SK-N-SH treated with all-trans-retinoic acid at 6 μM for 48 hours (cell line): ENCODE measurements around the gene KRTAP9-3.
"Not testable (repeated sequence)": the region's sequence is repeated elsewhere in the genome, so short reads cannot be mapped to it uniquely, and the experiment has no call there.

Experiments
- ATAC-seq: fragments of 200-7000 bp; cut with Tn5 transposase; 3 replicates; pipeline ENCODE4 v1.9.1; 2020; ENCODE audit warnings: mild to moderate bottlenecking, moderate library complexity
- BACH2 ChIP-seq: fragments of 250-450 bp; sonication (Bioruptor Pico); IDR thresholded peaks from 2 replicates; pipeline ENCODE4 v1.9.0; 2021; ENCODE audit warnings: mild to moderate bottlenecking, borderline replicate concordance
- CSDC2 ChIP-seq: fragments of 250-450 bp; sonication (Bioruptor Pico); IDR thresholded peaks from 2 replicates; pipeline ENCODE4 v1.5.0; 2020; ENCODE audit warnings: mild to moderate bottlenecking, moderate library complexity
- CSRNP3 ChIP-seq: fragments of 250-450 bp; sonication (Bioruptor Pico); IDR thresholded peaks from 2 replicates; pipeline ENCODE4 v1.5.1; 2021; ENCODE audit warnings: mild to moderate bottlenecking, moderate library complexity
- ISL1 ChIP-seq: fragments of 250-450 bp; sonication (Bioruptor Pico); IDR thresholded peaks from 2 replicates; pipeline ENCODE4 v2.1.2; 2022; ENCODE audit warnings: mild to moderate bottlenecking, moderate library complexity
- OSR1 ChIP-seq: fragments of 250-450 bp; sonication (Bioruptor Pico); IDR thresholded peaks from 2 replicates; pipeline ENCODE4 v1.8.0; 2022; ENCODE audit warnings: moderate library complexity, mild to moderate bottlenecking, inconsistent platforms
- PPARA ChIP-seq: fragments of 250-450 bp; sonication (Bioruptor Pico); IDR thresholded peaks from 2 replicates; pipeline ENCODE4 v1.5.0; 2020; ENCODE audit warnings: mild to moderate bottlenecking, borderline replicate concordance
- SNAI2 ChIP-seq: fragments of 250-450 bp; sonication (Bioruptor Pico); IDR thresholded peaks from 2 replicates; pipeline ENCODE4 v1.5.0; 2020; ENCODE audit warnings: mild to moderate bottlenecking, moderate library complexity
- ZFP3 ChIP-seq: fragments of 250-450 bp; sonication (Bioruptor Pico); IDR thresholded peaks from 2 replicates; pipeline ENCODE4 v1.5.0; 2020; ENCODE audit warnings: mild to moderate bottlenecking, moderate library complexity
- ZNF70 ChIP-seq: fragments of 450-650 bp; formaldehyde crosslinking; IDR thresholded peaks from 2 replicates; pipeline ENCODE4 v1.5.0; 2020; ENCODE audit warnings: mild to moderate bottlenecking, moderate library complexity
- ZNF8 ChIP-seq: fragments of 450-650 bp; formaldehyde crosslinking; IDR thresholded peaks from 2 replicates; pipeline ENCODE4 v1.5.0; 2020; ENCODE audit warnings: mild to moderate bottlenecking, moderate library complexity
- TF ChIP-seq, protein P1 (sequence below): fragments of 250-450 bp; sonication (Bioruptor Pico); IDR thresholded peaks from 2 replicates; pipeline ENCODE4 v1.8.0; 2020; ENCODE audit warnings: mild to moderate bottlenecking, moderate library complexity, borderline replicate concordance
- TF ChIP-seq, protein P2 (sequence below): fragments of 250-450 bp; sonication (Bioruptor Pico); IDR thresholded peaks from 2 replicates; pipeline ENCODE4 v1.5.0; 2020; ENCODE audit warnings: mild to moderate bottlenecking, moderate library complexity
- TF ChIP-seq, protein P3 (sequence below): fragments of 250-450 bp; sonication (Bioruptor Pico); IDR thresholded peaks from 2 replicates; pipeline ENCODE4 v1.8.0; 2021; ENCODE audit warnings: low read depth, mild to moderate bottlenecking, moderate library complexity, borderline replicate concordance
- TF ChIP-seq, protein P4 (sequence below): fragments of 250-450 bp; sonication (Bioruptor Pico); IDR thresholded peaks from 2 replicates; pipeline ENCODE4 v1.5.1; 2020; ENCODE audit warnings: low read depth, mild to moderate bottlenecking, moderate library complexity

Gene KRTAP9-3

DNA sequence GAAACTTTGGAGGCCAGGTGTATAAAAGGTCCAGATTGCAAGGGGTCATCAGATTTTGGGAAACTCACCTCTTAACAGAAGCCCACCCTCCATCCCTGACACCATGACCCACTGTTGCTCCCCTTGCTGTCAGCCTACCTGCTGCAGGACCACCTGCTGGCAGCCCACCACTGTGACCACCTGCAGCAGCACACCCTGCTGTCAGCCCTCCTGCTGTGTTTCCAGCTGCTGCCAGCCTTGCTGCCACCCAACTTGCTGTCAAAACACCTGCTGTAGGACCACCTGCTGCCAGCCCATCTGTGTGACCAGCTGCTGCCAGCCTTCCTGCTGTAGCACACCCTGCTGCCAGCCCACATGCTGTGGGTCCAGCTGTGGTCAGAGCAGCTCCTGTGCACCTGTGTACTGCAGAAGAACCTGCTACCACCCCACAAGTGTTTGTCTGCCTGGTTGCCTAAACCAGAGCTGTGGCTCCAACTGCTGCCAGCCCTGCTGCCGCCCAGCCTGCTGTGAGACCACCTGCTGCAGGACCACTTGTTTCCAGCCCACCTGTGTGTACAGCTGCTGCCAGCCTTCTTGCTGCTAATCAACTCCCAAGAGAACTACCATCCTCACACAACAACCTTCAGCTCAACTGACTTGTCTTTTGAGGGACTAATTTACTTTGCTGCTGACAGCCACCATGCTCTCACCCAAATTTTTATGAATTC is at the start of gene KRTAP9-3:
Gene KRTAP9-3 (plus strand): TSS at position 51 of the 707 bp plus-strand sequence. CDS start 53 bp downstream, at position 104.
- ATAC-seq, result not testable (repeated sequence)

DNA sequence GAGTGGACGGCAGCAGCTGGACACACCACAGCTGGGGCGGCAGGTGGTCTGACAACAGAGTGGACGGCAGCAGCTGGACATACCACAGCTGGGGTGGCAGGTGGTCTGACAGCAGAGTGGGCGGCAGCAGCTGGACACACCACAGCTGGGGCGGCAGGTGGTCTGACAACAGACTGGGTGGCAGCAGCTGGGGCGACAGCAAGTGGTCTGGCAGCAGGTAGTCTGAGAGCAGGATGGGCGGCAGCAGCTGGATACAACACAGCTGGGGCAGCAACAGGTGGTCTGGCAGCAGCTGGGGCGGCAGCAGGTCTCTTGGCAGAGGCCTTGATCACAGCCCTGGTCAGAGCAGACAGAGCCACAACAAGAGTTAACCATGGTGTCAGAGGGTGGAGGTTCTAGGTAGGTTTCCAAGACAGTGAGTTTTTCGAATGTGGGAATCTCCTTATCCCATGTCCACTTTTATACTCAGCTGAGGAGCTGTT is 47.7 kb upstream of the KRTAP9-3 start, which contains the start of gene KRTAP4-1:
Gene KRTAP4-1 (minus strand): TSS at position 432 of the 482 bp plus-strand sequence. CDS start 57 bp downstream, at position 375.
- TF ChIP-seq, protein P1, sequence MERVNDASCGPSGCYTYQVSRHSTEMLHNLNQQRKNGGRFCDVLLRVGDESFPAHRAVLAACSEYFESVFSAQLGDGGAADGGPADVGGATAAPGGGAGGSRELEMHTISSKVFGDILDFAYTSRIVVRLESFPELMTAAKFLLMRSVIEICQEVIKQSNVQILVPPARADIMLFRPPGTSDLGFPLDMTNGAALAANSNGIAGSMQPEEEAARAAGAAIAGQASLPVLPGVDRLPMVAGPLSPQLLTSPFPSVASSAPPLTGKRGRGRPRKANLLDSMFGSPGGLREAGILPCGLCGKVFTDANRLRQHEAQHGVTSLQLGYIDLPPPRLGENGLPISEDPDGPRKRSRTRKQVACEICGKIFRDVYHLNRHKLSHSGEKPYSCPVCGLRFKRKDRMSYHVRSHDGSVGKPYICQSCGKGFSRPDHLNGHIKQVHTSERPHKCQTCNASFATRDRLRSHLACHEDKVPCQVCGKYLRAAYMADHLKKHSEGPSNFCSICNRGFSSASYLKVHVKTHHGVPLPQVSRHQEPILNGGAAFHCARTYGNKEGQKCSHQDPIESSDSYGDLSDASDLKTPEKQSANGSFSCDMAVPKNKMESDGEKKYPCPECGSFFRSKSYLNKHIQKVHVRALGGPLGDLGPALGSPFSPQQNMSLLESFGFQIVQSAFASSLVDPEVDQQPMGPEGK (CRISPR knock-in tag), result no peak
- no peak for TF ChIP-seq SNAI2 (CRISPR knock-in tag)
- TF ChIP-seq, protein P2, sequence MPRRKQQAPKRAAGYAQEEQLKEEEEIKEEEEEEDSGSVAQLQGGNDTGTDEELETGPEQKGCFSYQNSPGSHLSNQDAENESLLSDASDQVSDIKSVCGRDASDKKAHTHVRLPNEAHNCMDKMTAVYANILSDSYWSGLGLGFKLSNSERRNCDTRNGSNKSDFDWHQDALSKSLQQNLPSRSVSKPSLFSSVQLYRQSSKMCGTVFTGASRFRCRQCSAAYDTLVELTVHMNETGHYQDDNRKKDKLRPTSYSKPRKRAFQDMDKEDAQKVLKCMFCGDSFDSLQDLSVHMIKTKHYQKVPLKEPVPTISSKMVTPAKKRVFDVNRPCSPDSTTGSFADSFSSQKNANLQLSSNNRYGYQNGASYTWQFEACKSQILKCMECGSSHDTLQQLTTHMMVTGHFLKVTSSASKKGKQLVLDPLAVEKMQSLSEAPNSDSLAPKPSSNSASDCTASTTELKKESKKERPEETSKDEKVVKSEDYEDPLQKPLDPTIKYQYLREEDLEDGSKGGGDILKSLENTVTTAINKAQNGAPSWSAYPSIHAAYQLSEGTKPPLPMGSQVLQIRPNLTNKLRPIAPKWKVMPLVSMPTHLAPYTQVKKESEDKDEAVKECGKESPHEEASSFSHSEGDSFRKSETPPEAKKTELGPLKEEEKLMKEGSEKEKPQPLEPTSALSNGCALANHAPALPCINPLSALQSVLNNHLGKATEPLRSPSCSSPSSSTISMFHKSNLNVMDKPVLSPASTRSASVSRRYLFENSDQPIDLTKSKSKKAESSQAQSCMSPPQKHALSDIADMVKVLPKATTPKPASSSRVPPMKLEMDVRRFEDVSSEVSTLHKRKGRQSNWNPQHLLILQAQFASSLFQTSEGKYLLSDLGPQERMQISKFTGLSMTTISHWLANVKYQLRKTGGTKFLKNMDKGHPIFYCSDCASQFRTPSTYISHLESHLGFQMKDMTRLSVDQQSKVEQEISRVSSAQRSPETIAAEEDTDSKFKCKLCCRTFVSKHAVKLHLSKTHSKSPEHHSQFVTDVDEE (CRISPR knock-in tag), result no peak
- TF ChIP-seq ZNF8, result no peak
- no peak for TF ChIP-seq ISL1 (CRISPR knock-in tag)
- TF ChIP-seq ZFP3 (CRISPR knock-in tag), result no peak
- TF ChIP-seq CSDC2, result no peak

GRCh38 chr17:41185001-41185400 is 47.2 kb upstream of the KRTAP9-3 start:
- no peak for ATAC-seq
- TF ChIP-seq CSDC2 (no peak), BACH2 (CRISPR knock-in tag) (no peak), ZNF70 (CRISPR knock-in tag) (no peak), CSRNP3 (CRISPR knock-in tag) (no peak), ZNF8 (no peak)
- TF ChIP-seq, protein P2 (CRISPR knock-in tag), result no peak
- TF ChIP-seq, protein P3, sequence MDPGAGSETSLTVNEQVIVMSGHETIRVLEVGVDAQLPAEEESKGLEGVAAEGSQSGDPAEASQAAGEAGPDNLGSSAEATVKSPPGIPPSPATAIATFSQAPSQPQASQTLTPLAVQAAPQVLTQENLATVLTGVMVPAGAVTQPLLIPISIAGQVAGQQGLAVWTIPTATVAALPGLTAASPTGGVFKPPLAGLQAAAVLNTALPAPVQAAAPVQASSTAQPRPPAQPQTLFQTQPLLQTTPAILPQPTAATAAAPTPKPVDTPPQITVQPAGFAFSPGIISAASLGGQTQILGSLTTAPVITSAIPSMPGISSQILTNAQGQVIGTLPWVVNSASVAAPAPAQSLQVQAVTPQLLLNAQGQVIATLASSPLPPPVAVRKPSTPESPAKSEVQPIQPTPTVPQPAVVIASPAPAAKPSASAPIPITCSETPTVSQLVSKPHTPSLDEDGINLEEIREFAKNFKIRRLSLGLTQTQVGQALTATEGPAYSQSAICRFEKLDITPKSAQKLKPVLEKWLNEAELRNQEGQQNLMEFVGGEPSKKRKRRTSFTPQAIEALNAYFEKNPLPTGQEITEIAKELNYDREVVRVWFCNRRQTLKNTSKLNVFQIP (CRISPR knock-in tag), result no peak

More for the DNA sequence above, 47.7 kb upstream of the KRTAP9-3 start, which contains the start of gene KRTAP4-1:
- ATAC-seq, result no peak

DNA sequence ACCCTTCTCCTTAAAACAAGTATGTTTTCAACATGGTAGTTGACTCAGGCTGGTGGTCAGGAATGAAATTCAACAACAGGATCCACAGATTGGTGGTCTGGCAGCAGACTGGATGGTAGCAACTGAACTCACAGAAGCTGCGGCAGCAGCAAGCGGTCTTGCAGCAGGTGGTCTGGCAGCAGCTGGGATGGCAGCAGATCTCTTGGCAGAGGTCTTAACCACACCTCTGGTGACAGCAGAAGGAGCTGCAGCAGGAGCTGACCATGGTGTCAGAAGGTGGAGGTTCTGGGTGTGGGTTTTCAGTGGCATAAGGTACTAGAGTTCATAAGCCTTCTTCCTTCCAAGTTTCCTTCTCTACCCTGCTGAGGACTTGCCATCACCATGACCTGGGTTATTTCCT is 45.4 kb upstream of the KRTAP9-3 start:
- TF ChIP-seq CSRNP3 (CRISPR knock-in tag) (no peak), ISL1 (CRISPR knock-in tag) (no peak), PPARA (CRISPR knock-in tag) (no peak), OSR1 (CRISPR knock-in tag) (no peak)
- TF ChIP-seq, protein P4, sequence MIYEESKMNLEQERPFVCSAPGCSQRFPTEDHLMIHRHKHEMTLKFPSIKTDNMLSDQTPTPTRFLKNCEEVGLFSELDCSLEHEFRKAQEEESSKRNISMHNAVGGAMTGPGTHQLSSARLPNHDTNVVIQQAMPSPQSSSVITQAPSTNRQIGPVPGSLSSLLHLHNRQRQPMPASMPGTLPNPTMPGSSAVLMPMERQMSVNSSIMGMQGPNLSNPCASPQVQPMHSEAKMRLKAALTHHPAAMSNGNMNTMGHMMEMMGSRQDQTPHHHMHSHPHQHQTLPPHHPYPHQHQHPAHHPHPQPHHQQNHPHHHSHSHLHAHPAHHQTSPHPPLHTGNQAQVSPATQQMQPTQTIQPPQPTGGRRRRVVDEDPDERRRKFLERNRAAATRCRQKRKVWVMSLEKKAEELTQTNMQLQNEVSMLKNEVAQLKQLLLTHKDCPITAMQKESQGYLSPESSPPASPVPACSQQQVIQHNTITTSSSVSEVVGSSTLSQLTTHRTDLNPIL (CRISPR knock-in tag), result no peak
- TF ChIP-seq, protein P2 (CRISPR knock-in tag), result no peak
- no peak for ATAC-seq

GRCh38 chr17:41189837-41190318 is 42.4 kb upstream of the KRTAP9-3 start, which contains the start of gene KRTAP9-1:
Gene KRTAP9-1 (plus strand): TSS chr17:41189887. CDS start chr17:41189887, 0 bp downstream.
- ATAC-seq, result not testable (repeated sequence)
